RWPE2 (cell line): ENCODE measurements around the gene LYPD6.

Experiments used
- ATAC-seq: fragments of 200-7000 bp; cut with Tn5 transposase; 3 replicates; pipeline ENCODE4 v1.9.1; 2021; ENCODE audit warnings: low read depth
- DNase-seq: peaks from one replicate; pipeline ENCODE4 v3.0.0-alpha.2; 2020; ENCODE audit warnings: low spot score
- H3K27ac ChIP-seq: fragments of 450-650 bp; 2 replicates; pipeline ENCODE4 v1.5.1; 2017; ENCODE audit warnings: mild to moderate bottlenecking; ENCODE audit not compliant: poor library complexity, severe bottlenecking
- H3K27me3 ChIP-seq: fragments of 250-450 bp; sonication (Bioruptor Pico); 2 replicates; pipeline ENCODE4 v1.5.1; 2021; ENCODE audit warnings: mild to moderate bottlenecking, moderate library complexity; ENCODE audit not compliant: insufficient read depth, poor library complexity, severe bottlenecking
- H3K36me3 ChIP-seq: fragments of 250-450 bp; sonication (Bioruptor Pico); 2 replicates; pipeline ENCODE4 v1.5.1; 2020; ENCODE audit warnings: low read depth, mild to moderate bottlenecking, moderate library complexity
- H3K4me1 ChIP-seq: fragments of 250-450 bp; sonication (Bioruptor Pico); 2 replicates; pipeline ENCODE4 v1.5.1; 2021; ENCODE audit warnings: mild to moderate bottlenecking, moderate library complexity; ENCODE audit not compliant: insufficient read depth, poor library complexity, severe bottlenecking
- H3K4me3 ChIP-seq: fragments of 250-450 bp; sonication (Bioruptor Pico); 2 replicates; pipeline ENCODE4 v1.5.1; 2021; ENCODE audit warnings: mild to moderate bottlenecking, moderate library complexity; ENCODE audit not compliant: severe bottlenecking
- H3K9me3 ChIP-seq: fragments of 250-450 bp; sonication (Bioruptor Pico); 2 replicates; pipeline ENCODE4 v1.5.1; 2021; ENCODE audit warnings: mild to moderate bottlenecking, moderate library complexity; ENCODE audit not compliant: severe bottlenecking
- TF ChIP-seq, protein P1 (sequence below): fragments of 450-650 bp; IDR thresholded peaks from one replicate; pipeline ENCODE4 v1.5.1; 2017; ENCODE audit warnings: mild to moderate bottlenecking, moderate library complexity; ENCODE audit not compliant: poor library complexity, severe bottlenecking

LYPD6 gene

DNA sequence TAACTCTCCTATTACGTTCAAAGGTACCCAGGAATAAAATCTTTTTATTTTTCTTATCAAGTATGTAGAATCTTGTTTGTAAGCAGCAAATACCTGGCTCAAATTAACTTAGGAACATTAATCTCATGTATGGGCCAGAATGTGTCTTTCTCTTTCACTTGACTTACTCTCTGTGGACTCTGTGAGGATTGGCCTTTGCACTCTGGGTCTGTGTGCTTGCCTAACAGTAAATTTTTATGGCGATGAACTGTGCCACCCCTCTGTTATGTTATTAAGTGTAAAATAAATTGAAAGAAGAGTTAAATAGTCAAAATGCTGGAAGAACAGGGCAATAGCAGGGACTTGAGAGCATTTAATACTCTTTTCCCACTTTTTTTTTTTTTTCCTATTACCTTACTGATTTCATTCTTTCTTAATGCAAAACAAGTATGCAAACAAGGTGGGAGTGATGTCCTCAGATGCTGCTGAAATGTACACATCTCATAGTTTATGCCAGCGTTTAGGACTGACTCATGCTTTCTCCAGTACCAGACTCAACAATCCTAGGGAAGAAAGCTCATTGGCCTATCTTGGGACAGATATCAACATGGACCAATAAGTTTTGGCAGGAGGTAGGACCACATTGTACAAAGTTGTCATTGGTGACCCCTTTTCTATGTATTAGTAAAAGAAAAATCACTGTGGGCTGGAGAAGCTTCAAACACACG lies 25.5 kb downstream of the LYPD6 start:
- ATAC-seq, result no peak
- Histone ChIP-seq H3K4me1 (peaks cover 3% of the 10 kb centered on the region), H3K27me3 (no peaks in the 10 kb centered on the region), H3K27ac (no peak overlapping the region), H3K4me3 (no peak overlapping the region), H3K36me3 (no peaks in the 10 kb centered on the region), H3K9me3 (no peaks in the 10 kb centered on the region)
- DNase-seq, result no peak
- TF ChIP-seq, protein P1, sequence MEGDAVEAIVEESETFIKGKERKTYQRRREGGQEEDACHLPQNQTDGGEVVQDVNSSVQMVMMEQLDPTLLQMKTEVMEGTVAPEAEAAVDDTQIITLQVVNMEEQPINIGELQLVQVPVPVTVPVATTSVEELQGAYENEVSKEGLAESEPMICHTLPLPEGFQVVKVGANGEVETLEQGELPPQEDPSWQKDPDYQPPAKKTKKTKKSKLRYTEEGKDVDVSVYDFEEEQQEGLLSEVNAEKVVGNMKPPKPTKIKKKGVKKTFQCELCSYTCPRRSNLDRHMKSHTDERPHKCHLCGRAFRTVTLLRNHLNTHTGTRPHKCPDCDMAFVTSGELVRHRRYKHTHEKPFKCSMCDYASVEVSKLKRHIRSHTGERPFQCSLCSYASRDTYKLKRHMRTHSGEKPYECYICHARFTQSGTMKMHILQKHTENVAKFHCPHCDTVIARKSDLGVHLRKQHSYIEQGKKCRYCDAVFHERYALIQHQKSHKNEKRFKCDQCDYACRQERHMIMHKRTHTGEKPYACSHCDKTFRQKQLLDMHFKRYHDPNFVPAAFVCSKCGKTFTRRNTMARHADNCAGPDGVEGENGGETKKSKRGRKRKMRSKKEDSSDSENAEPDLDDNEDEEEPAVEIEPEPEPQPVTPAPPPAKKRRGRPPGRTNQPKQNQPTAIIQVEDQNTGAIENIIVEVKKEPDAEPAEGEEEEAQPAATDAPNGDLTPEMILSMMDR, result no peak

DNA sequence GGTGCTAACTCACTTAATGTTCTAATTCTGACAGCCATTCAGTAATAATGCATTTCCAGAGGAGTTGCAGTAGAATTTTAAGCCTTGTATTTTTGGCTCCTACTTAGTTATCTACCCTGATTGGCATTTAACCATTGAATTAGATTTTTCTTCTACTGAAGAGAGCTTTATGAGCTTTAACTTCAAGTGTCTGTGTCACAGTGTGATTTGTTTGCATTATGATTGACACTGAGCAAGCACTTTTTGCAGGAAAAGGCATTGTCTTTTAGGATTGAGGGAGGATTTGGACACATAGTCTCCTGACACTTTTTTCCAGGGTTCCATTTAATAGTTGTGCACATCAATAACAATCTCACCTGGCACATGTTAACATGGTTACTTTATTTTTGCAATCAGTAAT lies 26.7 kb downstream of the LYPD6 start:
- Histone ChIP-seq H3K36me3 (no peaks in the 10 kb centered on the region), H3K9me3 (no peaks in the 10 kb centered on the region), H3K4me1 (peaks cover 3% of the 10 kb centered on the region), H3K27me3 (no peaks in the 10 kb centered on the region), H3K4me3 (no peak overlapping the region), H3K27ac (no peak overlapping the region)
- no peak for DNase-seq
- no peak for ATAC-seq
- TF ChIP-seq, protein P1, result no peak

DNA sequence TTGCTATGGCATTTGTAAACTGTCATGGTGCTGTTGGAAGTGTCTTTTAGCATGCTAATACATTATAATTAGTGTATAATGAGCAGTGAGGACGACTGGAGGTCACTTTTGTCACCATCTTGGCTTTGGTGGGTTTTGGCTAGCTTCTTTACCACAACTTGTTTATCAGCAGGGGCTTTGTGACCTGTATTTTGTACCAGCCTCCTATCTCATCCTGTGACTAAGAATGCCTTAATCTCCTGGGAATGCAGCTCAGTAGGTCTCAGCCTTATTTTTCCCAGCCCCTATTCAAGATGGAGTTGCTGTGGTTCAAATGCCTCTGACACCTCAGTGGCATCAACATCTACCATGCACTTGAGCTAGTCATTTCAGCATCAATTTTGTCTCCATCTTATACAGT lies 29.7 kb downstream of the LYPD6 start:
- no peaks in the 10 kb centered on the region for H3K27me3 ChIP-seq
- H3K36me3 ChIP-seq, result no peaks in the 10 kb centered on the region
- DNase-seq, result no peak
- peaks cover 3% of the 10 kb centered on the region for H3K4me1 ChIP-seq
- no peak overlapping the region for H3K27ac ChIP-seq
- no peaks in the 10 kb centered on the region for H3K9me3 ChIP-seq
- no peak for ATAC-seq
- TF ChIP-seq, protein P1, result no peak
- no peak overlapping the region for H3K4me3 ChIP-seq

DNA sequence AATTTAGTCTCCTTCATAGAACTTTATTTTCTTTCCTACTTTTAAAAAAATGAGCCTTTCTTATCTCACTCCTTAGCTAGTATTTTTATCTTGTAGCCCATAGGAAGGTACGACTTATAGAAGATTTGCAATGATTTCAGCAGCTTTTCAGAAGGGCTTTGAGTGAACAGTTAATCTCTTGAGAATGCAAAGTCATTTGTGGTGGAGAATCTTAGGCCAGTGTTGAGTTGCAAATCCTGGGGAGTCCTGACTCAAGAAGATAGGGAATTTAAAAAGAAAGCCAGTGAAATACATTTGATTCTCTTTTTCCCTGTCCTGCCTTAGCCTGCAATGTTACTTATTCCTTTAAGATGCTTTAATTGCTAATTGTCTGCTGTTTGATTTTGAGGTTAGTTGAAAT lies 33.6 kb downstream of the LYPD6 start:
- ATAC-seq (no peak), DNase-seq (no peak)
- Histone ChIP-seq H3K27ac (no peak overlapping the region), H3K27me3 (no peaks in the 10 kb centered on the region), H3K4me1 (peaks cover 17% of the 10 kb centered on the region), H3K36me3 (no peaks in the 10 kb centered on the region), H3K9me3 (no peaks in the 10 kb centered on the region), H3K4me3 (no peak overlapping the region)
- TF ChIP-seq, protein P1, result no peak

DNA sequence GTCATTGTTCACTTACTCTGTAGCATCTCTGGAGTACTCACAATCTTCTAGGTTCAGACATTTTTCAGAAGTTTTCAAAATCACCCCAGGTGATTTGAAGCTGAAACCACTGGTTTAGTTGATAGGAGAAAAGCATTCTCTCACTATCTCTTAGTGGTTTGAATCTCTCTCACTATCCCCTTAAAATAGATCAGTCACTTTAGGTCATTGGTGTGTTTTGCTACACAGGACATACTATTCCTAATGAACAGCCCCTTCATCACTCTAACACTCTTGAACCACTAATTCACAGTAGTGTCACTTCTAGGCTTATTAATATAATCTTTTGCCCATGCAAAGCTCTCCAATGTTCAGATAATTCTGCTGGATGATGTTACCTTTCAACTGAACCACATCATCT lies 34.5 kb downstream of the LYPD6 start:
- DNase-seq, result no peak
- Histone ChIP-seq H3K4me3 (no peak overlapping the region), H3K27ac (no peak overlapping the region), H3K4me1 (peaks cover 17% of the 10 kb centered on the region), H3K9me3 (no peaks in the 10 kb centered on the region), H3K36me3 (no peaks in the 10 kb centered on the region), H3K27me3 (no peaks in the 10 kb centered on the region)
- TF ChIP-seq, protein P1, result no peak
- no peak for ATAC-seq
